Stimulated activated CD8-positive, alpha-beta memory T cell treated with anti-CD3 and anti-CD28 coated beads, Interleukin-15, amount 100 ng/mL, for 1 hour (primary cell): ENCODE data around the gene AKIRIN2.
"Not testable (repeated sequence)": the region's sequence is repeated elsewhere in the genome, so short reads cannot be mapped to it uniquely, and the experiment has no call there.

Experiments used
- DNase-seq: peaks from one replicate; pipeline ENCODE4 v3.0.0-alpha.2; 2020; ENCODE audit warnings: low read depth

Gene AKIRIN2

DNA sequence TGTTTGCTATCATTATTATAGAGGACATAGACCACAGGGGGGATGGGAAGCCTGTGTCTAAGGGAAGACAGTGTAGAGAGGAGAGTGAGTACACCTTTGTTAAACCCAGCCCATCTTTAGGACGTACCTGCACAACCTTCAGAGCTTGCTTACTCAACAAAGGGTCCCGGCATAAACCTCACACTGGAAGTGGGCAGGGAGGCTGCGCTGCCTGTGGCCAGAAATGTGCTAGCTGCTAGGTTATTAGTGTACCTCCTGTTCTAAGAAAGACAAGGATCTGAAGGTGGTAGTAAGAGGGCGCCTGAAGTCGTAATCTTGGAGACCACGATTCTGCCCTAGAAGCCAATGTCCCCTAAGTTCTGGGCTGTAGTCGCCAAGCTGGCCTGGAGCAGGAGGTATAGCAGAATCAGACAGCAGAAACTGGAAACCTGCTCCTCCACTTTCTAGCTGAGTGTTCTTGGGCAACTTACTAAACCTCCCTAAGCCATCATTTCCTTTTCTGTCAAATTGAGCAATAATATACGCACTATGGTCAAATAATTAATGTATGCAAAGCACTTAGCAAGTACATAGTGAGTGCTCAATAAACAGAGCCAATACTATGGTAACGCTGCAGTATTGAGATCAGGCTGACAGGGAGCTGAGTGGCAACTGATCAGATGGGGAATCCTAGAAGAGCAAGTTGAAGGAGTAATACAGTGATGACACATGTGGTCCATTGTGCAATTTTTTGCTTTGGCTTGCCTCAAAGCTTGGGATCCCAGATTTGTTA is 16.8 kb upstream of the AKIRIN2 start:
- DNase-seq: no peak

DNA sequence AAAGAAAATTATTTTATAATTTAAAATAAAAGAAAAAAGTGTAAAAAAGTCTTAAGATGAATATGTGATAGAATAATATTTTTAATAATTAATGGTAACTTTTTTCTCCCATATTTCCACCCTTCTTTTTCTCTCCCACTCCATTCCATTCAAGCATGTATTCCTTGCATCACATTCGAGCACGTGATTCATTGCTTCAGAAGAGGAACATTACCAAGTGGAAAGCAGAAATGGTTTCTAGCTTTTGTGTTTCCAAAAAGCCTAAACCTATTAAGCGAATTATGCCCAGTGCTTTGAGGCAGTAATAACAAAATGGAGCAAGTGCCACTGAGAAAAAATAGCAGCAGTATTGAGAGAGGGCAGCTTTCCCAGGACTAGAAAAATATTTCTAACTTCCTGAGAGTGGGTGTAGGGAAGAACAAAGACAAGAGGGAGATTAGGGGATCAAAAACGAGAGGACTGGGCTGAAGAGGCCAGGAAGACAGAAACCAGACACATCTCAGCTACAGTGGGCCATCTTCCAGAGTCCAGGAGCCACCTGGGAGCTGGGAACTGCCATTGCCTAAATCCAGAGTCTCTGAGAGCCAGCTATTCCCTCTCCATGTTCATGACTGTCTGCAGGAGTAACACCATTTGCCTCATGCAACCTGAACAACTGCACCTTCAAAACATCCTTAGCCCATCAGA is 15.0 kb upstream of the AKIRIN2 start:
- no peak for DNase-seq

DNA sequence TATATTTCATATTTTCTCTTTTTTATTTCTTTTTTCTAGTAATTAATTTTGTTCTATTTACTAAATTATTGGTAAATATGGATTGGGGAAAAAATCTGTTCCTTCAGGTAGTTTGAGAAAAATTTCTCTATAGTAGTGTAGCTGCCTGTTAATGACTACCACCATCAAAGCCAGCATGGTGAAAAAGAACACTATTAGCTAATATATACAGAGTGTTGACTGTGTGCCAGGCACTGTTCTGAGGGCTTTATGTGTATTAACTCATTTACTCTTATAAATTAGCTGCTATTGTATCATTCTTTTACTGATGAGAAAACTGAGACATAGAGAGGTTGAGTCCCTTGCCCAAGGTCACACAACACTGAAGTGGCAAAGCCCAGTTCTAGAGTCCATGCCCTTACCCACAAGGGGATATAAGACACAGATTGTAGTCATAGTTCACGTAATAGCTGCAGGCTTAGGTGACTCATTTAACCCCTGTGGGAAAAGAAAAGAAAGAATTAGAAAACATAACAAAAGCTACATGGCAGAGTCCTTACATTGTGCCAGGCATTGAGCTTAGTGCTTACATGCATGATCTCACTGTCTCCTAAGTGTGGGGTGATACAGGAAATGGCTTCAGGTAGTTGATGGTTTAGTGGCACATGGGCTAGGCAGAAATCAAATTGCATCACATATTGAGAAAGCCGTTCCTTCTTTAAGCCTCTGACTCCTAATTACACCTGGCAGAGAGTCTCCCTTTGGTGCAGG is 12.2 kb upstream of the AKIRIN2 start:
- no peak for DNase-seq

DNA sequence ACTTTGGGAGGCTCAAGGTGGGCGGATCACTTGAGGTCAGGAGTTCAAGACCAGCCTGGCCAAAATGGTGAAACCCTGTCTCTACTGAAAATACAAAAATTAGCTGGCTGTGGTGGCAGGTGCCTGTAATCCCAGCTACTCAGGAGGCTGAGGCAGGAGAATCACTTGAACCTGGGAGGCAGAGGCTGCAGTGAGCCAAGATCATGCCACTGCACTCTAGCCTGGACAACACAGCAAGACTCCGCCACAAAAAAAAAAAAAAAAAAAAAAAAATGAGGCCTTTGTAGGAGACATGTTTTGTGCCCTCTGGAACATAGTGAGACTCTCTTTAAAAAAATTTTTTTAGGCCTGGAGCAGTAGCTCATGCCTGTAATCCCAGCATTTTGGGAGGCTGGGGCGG is 10.7 kb upstream of the AKIRIN2 start:
- not testable (repeated sequence) for DNase-seq

- no peak for DNase-seq
Measured at GRCh38 chr6:87710090-87710489, 8.1 kb upstream of the AKIRIN2 start.

GRCh38 chr6:87708581-87709427 is 6.8 kb upstream of the AKIRIN2 start:
- not testable (repeated sequence) for DNase-seq

- no peak for DNase-seq
Measured at GRCh38 chr6:87706187-87706966, 4.3 kb upstream of the AKIRIN2 start.

DNA sequence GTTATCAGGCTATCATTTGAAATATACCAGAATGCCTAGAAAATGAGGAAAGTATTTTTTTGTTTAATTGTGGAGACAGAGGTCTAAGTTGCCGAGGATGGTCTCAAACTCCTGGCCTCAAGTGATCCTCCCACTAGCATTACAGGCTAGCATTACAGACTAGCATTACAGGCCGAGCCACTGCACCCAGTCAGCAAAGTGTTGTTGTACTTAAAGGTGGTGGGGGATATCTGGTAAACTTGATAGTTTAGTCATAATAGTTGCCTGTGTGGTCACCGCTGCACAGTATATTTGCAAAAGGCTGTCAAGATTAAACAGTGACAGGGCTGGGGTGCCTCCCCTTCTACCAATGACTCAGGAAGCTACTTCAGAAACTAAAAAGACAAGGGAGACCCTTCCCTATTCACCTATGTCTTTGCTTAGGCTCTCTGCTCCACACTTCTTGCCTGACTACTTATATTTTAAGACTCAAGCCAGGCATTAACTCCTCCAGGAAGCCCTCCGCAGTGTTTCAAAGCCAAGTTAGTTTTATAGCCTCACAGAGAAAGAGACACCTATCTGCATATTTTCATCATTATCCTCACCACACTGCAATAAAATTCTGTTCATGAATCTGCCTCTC is 3.1 kb upstream of the AKIRIN2 start:
- DNase-seq: no peak

- not testable (repeated sequence) for DNase-seq
Measured at GRCh38 chr6:87703039-87703438, 1.0 kb upstream of the AKIRIN2 start.

DNA sequence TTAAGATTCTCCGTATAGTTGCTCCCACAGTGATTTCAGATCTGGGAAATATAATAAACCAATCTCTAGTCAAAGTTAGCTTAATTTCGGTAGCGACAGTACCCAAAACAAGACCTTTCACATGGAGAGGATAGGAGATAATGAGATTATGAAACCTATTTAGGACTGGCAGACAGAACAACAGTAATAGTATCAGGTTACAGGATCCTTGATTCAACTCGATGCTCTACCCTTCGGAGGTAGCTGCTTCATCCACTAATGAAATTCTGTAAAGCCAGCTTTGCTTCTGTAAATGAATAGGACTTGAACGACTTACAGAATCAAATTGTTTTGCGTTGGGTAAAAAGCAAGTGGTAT is 534 bp upstream of the AKIRIN2 start:
- no peak for DNase-seq

GRCh38 chr6:87701344-87701675 is 723 bp downstream of the AKIRIN2 start:
- no peak for DNase-seq

DNA sequence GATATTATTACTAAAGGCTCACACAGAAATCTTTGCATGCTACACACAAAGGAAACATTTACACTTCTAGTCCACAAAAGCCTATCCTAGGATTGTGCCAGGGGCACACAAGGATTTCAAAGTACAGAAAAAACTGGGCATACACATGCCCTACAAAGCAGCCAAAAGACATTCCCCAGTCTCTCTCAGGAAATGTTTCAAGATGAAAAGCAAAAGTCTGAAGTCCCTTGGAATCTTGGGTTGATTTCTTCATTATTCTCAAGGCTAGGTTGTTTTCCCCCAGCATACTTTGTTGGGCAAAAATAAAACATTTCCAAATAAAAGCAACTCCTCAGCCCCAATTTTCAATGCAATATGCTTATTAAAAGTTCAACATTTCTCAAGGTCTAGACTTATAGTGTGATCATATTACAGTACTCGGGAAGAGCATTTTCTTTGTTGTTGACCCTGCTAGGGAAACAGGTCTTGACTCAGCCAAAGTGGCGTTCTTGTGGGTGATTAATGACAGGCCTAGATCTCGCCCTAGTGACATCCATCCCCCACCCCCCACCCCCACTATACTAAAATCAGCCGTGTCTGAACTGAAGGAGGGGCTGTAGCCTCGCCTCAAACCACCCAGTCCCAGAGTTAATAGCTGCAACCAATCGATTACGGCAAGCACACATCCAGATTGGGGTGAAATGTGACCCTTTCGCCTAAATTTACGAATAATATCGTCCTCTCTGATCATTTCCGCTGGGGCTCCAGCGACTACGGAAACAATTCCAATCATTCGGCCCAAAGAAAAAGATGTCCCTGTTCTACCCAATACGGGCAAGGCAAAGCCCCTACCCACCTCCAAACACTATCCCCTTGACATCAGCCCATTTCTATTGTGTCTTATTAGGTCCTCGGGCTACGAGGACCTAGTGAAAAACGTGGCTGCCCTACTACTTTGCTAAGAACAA is 1.4 kb downstream of the AKIRIN2 start:
- DNase-seq: no peak

DNA sequence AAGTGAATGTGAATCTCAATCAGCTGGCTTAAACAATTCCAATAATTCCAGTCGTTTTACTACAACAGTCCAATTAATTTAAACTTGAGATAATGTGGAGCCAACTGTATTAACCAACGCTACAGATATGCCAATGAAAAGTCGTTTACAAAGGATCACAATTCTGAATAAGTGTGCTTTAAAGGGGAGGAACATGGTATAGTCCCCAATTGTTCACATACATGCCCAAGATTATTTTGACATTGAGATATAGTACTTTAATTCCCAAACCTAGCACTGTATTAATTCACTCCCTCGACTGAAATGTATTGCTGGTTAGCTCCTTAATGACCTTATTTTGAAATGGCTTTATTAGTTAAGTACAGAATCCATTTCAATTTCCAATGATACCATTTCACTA is 2.5 kb downstream of the AKIRIN2 start:
- DNase-seq: no peak

DNA sequence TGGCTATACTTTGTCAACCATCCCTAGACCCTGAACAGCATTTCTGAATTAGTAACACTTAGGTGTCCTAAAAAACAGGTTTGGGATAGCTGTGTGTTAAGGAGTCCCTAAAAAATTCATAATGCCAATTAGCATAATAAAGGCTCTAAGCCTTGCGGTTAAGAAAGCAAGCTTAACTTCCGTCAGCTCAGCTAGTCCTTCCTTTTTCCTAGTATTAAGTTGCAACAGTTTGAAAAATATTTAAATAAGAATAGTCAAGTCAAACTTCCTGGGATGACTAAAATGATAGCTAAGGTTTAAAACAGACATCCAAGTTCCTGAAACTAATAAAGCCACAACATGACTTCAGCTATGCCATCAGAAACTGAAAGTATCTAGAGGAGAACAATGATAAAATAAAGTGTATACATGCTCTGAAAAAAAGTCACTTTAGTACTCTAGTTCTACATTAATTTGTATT is 3.5 kb downstream of the AKIRIN2 start:
- DNase-seq: no peak

DNA sequence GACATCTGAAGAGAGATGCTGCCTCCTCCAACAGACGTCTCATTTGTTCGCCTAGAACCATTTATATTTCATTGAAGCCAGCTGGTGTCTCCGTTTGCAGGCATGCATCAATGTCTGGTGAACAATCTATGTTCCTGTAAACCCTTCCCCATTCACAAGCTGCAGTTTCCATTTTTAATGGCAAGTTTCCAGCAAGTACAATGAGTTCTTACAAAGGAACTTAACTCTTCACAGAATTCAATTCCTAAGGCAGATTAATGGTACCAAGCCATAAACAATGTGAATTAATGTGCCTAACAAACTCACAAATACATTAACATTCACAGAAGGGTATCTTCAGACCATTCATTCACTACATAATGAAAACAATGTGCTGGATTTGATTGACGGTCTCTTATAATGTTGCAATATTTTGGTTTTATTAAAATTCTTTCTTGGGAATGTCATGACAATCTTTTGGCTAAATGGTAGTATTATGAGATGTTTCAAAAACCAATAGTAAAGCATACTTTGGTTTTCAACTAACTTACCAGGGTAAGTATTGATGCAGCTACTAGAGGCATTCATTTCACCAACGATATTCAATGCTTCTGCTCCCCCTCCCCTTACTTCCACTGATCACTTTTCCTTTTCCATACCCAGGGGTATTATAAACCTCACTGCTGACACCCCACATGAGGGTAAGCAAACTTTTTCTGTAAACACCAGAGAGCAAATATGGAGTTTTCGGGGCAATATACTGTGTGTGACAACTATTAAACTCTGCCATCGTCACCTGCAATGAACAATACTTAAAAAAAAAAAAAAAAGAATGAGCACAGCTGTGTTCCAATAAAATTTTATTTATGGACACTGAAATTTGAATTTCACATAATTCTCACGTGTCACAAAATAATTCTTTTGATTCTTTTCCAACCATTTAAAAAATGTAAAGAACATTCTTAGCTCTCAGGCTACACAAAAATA is 4.2 kb downstream of the AKIRIN2 start:
- DNase-seq: no peak

- not testable (repeated sequence) for DNase-seq
Measured at GRCh38 chr6:87696817-87697216, 5.2 kb downstream of the AKIRIN2 start.

DNA sequence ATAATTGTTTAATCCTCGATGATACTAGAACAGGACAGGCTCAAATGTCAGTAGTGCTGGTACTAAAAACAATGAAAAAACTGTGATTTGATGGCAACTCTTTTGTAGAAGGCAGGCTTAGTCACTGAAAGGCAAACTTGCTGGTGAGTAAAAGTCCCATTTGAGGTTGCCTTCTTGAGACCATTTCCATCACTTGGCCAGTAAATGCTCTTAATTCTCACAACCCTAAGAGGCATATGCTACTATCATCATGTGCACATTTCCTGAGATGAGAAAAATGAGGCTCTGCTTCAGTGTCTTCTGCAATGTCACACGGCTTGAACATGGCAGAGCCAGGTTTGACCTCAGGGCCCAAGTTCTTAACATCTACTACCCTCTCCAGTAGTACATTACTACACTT is 9.9 kb downstream of the AKIRIN2 start:
- no peak for DNase-seq

DNA sequence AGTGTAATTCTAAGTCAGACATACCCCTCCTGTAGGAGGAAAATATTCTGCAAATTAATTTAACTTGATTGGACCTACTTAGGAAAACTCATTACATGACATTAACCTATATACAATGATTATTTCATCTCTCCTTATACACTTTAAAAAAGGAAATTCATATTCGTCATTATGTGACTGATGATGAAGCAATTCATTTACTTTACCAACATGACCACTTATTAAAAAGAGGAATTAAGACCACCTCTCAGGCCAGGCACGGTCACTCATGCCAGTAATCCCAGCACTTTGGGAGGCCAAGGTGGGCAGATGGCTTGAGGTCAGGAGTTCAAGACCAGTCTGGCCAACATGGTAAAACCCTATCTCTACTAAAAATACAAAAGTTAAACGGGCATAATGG is 11.6 kb downstream of the AKIRIN2 start:
- no peak for DNase-seq

- DNase-seq: not testable (repeated sequence)
Measured at GRCh38 chr6:87687893-87688292, 14.1 kb downstream of the AKIRIN2 start.
